RWPE1 (cell line): ENCODE data around the gene MSMB.
"Not testable (repeated sequence)": the region's sequence is repeated elsewhere in the genome, so short reads cannot be mapped to it uniquely, and the experiment has no call there.

ENCODE experiments used
- CTCF ChIA-PET: fragments of 350-600 bp; sonication (Branson Sonifier 250); formaldehyde crosslinking; extraction: SDS; loops from one replicate; lab custom pipeline; 2021; lab: Yijun Ruan, JAX
- POLR2A ChIA-PET: fragments of 400-600 bp; formaldehyde crosslinking; extraction: SDS; loops from one replicate; lab custom pipeline; 2020; ENCODE audit warnings: antibody characterized with exemption; ENCODE audit not compliant: low non-redundant PET; lab: Yijun Ruan, JAX
- DNase-seq: peaks from one replicate; pipeline ENCODE4 v3.0.0; 2012; ENCODE audit warnings: low spot score
- H3K27ac ChIP-seq: fragments of 450-650 bp; 2 replicates; pipeline ENCODE4 v1.5.1; 2017
- CTCF ChIP-seq: fragments of 450-650 bp; conservative IDR thresholded peaks from 2 replicates; pipeline ENCODE4 v1.5.1; 2017; ENCODE audit warnings: low read depth, mild to moderate bottlenecking

MSMB gene

GRCh38 chr10:46012746-46013145, 33.3 kb downstream of the MSMB start:
- H3K27ac ChIP-seq, result no peak overlapping the region
- DNase-seq, result no peak
- TF ChIP-seq CTCF, result no peak
- CTCF ChIA-PET, result interaction anchor here (0.6 kb wide), 1 partner anchor 11 kb away, joined by 3 read pairs; no protein-coding TSS in a partner anchor
- POLR2A ChIA-PET, result no interaction called here

DNA sequence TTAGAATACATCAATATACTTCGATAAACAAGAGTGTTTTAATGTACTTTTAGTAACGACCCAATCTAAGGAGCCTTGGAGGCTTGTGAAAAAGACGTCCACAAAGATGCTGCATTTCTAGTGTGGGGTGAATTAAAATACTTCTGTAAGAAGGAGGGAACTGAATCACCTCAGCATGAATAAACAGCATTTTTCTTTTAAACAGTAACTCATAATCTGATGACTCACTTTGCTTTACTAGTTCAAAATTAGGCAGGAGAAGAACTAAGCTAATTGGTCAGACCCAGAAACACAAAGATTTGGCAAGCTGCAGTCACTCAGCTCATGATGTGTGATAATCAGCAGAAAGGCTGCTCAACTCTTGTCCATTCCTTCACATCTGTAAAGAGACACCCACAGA, 39.9 kb downstream of the MSMB start:
- peak; percentile 25 for DNase-seq
- no peak overlapping the region for H3K27ac ChIP-seq
- ChIA-PET POLR2A (no interaction called here), CTCF (no interaction called here)
- TF ChIP-seq CTCF, result no peak

- CTCF ChIA-PET, result no interaction called here
- DNase-seq, result no peak
- no peak overlapping the region for H3K27ac ChIP-seq
- TF ChIP-seq CTCF, result no peak
- POLR2A ChIA-PET, result no interaction called here
Observed at GRCh38 chr10:46005383-46005782, 40.7 kb downstream of the MSMB start.

GRCh38 chr10:46004963-46005362, 41.1 kb downstream of the MSMB start:
- POLR2A ChIA-PET, result no interaction called here
- no peak for DNase-seq
- CTCF ChIA-PET, result no interaction called here
- TF ChIP-seq CTCF, result no peak
- no peak overlapping the region for H3K27ac ChIP-seq

DNA sequence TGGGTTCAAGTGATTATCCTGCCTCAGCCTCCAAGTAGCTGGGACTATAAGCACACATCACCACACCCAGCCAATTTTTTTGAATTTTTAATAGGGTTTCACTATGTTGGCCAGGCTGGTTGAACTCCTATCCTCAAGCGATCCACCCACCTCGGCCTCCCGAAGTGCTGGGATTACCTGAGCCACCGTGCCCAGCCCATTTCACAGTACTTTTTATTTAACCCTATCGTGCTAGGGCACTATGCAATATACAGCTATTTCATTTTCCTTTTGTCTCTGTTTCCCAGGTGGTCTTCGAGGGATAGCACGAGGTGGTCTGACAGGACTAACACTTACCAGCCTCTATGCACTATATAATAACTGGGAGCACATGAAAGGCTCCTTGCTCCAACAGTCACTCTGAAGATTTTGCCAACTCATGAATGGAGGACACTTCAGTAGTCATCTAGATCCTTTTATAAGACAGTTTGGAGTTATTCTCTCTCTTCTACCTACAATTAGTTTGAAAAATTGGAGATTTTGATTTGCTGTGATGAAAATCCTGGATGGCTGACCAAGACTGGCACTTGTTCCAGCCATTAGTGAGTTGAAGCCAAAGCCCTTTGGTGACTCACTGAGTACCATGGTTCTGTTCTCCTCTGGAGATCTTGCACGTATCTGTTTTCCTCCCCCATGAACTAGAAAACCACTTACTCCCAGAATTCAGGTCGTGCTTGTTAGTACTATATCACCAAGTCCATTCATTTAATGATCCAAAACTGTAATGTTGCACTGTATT, 43.0 kb downstream of the MSMB start:
- CTCF ChIA-PET, result no interaction called here
- no peak overlapping the region for H3K27ac ChIP-seq
- no peak for TF ChIP-seq CTCF
- POLR2A ChIA-PET, result no interaction called here
- no peak for DNase-seq

DNA sequence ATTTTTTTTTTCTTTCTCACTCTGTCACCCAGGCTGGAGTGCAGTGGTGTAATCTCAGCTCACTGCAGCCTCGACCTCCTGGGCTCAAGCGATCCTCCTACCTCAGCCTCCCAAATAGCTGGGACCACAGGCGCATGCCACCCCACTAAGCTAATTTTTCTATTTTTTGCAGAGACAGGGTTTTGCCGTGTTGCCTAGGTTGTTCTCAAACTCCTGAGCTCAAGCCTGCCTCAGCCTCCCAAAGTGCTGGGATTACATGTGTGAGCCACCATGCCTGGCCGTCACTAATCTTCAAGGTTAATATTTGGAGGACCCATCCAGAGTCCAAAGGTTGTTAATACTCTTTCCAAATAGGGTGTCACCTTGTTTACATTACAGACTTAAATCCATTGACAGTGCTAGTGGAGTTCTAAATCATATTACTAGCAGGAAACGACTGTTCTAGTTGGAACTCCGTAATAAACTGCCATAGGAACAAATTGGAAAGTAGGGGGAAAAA, 43.8 kb downstream of the MSMB start:
- H3K27ac ChIP-seq, POLR2A ChIA-PET, DNase-seq: not testable (repeated sequence)
- CTCF ChIA-PET, result interaction anchor here (0.6 kb wide), 1 partner anchor 11 kb away, joined by 3 read pairs; no protein-coding TSS in a partner anchor

GRCh38 chr10:46001187-46001756, 44.8 kb downstream of the MSMB start:
- ChIA-PET POLR2A (no interaction called here), CTCF (interaction anchor here (0.6 to 0.7 kb wide), 2 partner anchors 12 to 185 kb away, joined by 3 read pairs; no protein-coding TSS in a partner anchor)
- no peak overlapping the region for H3K27ac ChIP-seq
- DNase-seq, result no peak
- no peak for TF ChIP-seq CTCF
